GM23338 (cell line): ENCODE results near the gene EVI2B.

Source experiments
- CTCF ChIP-seq, 2 experiments: fragments of 200-600 bp in 1 of 2; sonication (generic) in 1 of 2; conservative IDR thresholded peaks; 2 replicates each; pipeline versions ENCODE4 v1.5.1 to v1.6.1; 2016 to 2017; ENCODE audit warnings: antibody characterized with exemption in 2 of 2, low read depth in 2 of 2, mild to moderate bottlenecking in 2 of 2, moderate library complexity in 1 of 2
- EZH2 ChIP-seq: fragments of 200-600 bp; sonication (generic); IDR thresholded peaks from one replicate; pipeline ENCODE4 v1.8.0; 2017; ENCODE audit warnings: antibody characterized with exemption, mild to moderate bottlenecking, low read depth; ENCODE audit not compliant: unreplicated experiment
- EZH2phosphoT487 ChIP-seq: fragments of 200-600 bp; sonication (generic); IDR thresholded peaks from one replicate; pipeline ENCODE4 v1.8.1; 2018; ENCODE audit warnings: antibody characterized with exemption; ENCODE audit not compliant: unreplicated experiment
- JUNB ChIP-seq: IDR thresholded peaks from one replicate; pipeline ENCODE4 v1.6.1; 2016; ENCODE audit warnings: antibody characterized with exemption; ENCODE audit not compliant: unreplicated experiment
- NANOG ChIP-seq: IDR thresholded peaks from 2 replicates; pipeline ENCODE4 v1.6.1; 2016; ENCODE audit warnings: antibody characterized with exemption, borderline replicate concordance
- POLR2AphosphoS5 ChIP-seq: IDR thresholded peaks from 2 replicates; pipeline ENCODE4 v1.6.1; 2016; ENCODE audit warnings: antibody characterized with exemption, low read depth
- STAT1 ChIP-seq: IDR thresholded peaks from one replicate; pipeline ENCODE4 v1.6.1; 2016; ENCODE audit warnings: antibody characterized with exemption; ENCODE audit not compliant: unreplicated experiment

GRCh38 chr17:31320791-31321190, 6.9 kb upstream of the EVI2B start:
- no peak for TF ChIP-seq CTCF (conservative IDR thresholded peaks at IDR 0.05; ENCODE audit: low read depth in 2 of 2)
- TF ChIP-seq POLR2AphosphoS5, result no peak
- no peak for TF ChIP-seq EZH2phosphoT487
- TF ChIP-seq JUNB, result no peak
- TF ChIP-seq EZH2, result no peak
- no peak for TF ChIP-seq NANOG
- TF ChIP-seq STAT1, result no peak
